Measurements from ENCODE around the gene ANO10. TPM values are rescaled to one million over a fixed set of nuclear protein-coding genes. Genes with fewer than 3 reads are reported as not detected.
"Not testable (repeated sequence)": the region's sequence is repeated elsewhere in the genome, so short reads cannot be mapped to it uniquely, and the experiment has no call there.

Gene ANO10
- total RNA-seq, 1 donor = 7.1 TPM

DNA sequence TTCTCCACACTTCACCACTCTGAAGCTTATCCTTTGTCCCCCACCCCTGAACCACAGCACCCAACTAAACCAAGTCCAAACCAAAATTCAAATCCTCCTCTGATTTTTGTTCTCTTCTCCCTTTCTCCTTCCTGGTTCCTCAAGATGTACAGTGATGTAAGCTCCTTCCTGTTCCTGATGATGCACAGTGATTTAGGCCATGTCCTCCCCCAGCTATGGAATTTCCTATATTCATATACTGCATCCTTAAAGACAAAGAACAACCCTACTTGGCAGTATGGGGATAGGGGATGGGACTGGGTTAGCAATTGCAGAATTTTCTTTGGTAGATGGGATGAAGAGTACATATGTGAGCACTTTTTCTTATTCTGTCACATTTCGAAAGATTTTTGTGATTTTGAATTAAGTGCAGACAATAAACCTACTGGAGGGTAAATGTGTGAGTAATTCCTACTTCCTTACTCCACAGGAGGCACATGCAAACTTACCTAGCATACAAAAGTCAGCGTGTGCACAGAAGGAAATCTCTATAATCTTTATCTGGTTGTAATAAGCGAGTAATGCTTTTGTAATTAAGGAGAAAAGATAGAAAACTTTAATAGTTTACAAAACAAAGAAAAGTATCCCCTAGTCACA, 125.0 kb downstream of the ANO10 start:
- Histone ChIP-seq H3K9me3 (ENCODE audit: low read depth, low read length) (no peaks in the 10 kb centered on the region), H3K27me3 (ENCODE audit: insufficient read depth, low read length) (no peaks in the 10 kb centered on the region), H3K4me1 (ENCODE audit: insufficient read depth, low read length) (peaks cover 15% of the 10 kb centered on the region), H3K4me3 (ENCODE audit: low read length) (no peak overlapping the region)

- not testable (repeated sequence) for H3K9me3 ChIP-seq (ENCODE audit: low read depth, low read length); H3K4me1 ChIP-seq (ENCODE audit: insufficient read depth, low read length); H3K27me3 ChIP-seq (ENCODE audit: insufficient read depth, low read length); H3K4me3 ChIP-seq (ENCODE audit: low read length)
These were observed 128.9 kb downstream of the ANO10 start for GRCh38 chr3:43492932-43493331.

- not testable (repeated sequence) for H3K4me1 ChIP-seq (ENCODE audit: insufficient read depth, low read length); H3K4me3 ChIP-seq (ENCODE audit: low read length); H3K9me3 ChIP-seq (ENCODE audit: low read depth, low read length); H3K27me3 ChIP-seq (ENCODE audit: insufficient read depth, low read length)
These were observed 130.0 kb downstream of the ANO10 start for GRCh38 chr3:43491807-43492206.

GRCh38 chr3:43490640-43491185, 131.1 kb downstream of the ANO10 start:
- Histone ChIP-seq H3K4me3 (ENCODE audit: low read length) (no peak overlapping the region), H3K4me1 (ENCODE audit: insufficient read depth, low read length) (no peaks in the 10 kb centered on the region), H3K9me3 (ENCODE audit: low read depth, low read length) (no peaks in the 10 kb centered on the region), H3K27me3 (ENCODE audit: insufficient read depth, low read length) (no peaks in the 10 kb centered on the region)

- Histone ChIP-seq H3K4me1 (ENCODE audit: insufficient read depth, low read length) (no peaks in the 10 kb centered on the region), H3K9me3 (ENCODE audit: low read depth, low read length) (no peaks in the 10 kb centered on the region), H3K4me3 (ENCODE audit: low read length) (no peak overlapping the region), H3K27me3 (ENCODE audit: insufficient read depth, low read length) (no peaks in the 10 kb centered on the region)
These were observed 131.9 kb downstream of the ANO10 start for GRCh38 chr3:43489930-43490329.

DNA sequence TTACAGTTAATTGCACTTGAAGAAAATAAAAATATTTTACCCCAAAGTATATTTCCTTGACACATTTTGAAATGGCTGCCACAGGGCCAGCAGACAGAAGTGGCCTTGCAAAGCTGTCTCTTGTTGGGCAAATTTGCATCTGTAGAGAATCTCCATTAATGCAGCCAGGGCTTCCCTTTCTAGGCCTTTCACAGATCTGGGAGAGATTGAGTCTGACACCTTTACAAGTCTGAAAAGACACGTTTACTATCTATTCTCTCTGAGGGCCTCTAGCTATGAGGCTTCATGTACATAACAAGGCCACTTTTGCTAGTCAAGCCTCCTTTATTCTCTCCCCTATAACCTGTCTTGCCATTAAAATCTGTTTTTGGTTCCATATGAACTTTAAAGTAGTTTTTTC, 135.9 kb downstream of the ANO10 start:
- no peaks in the 10 kb centered on the region for H3K27me3 ChIP-seq (ENCODE audit: insufficient read depth, low read length)
- H3K4me1 ChIP-seq (ENCODE audit: insufficient read depth, low read length) = peaks cover 7% of the 10 kb centered on the region
- no peak overlapping the region for H3K4me3 ChIP-seq (ENCODE audit: low read length)
- H3K9me3 ChIP-seq (ENCODE audit: low read depth, low read length) = no peaks in the 10 kb centered on the region

- peaks cover 7% of the 10 kb centered on the region for H3K4me1 ChIP-seq (ENCODE audit: insufficient read depth, low read length)
- H3K9me3 ChIP-seq (ENCODE audit: low read depth, low read length) = no peaks in the 10 kb centered on the region
- no peaks in the 10 kb centered on the region for H3K27me3 ChIP-seq (ENCODE audit: insufficient read depth, low read length)
- H3K4me3 ChIP-seq (ENCODE audit: low read length) = no peak overlapping the region
These were observed 136.8 kb downstream of the ANO10 start for GRCh38 chr3:43484926-43485488.

GRCh38 chr3:43481375-43481774, 140.4 kb downstream of the ANO10 start:
- H3K27me3 ChIP-seq (ENCODE audit: insufficient read depth, low read length) = no peaks in the 10 kb centered on the region
- no peaks in the 10 kb centered on the region for H3K9me3 ChIP-seq (ENCODE audit: low read depth, low read length)
- no peak overlapping the region for H3K4me3 ChIP-seq (ENCODE audit: low read length)
- H3K4me1 ChIP-seq (ENCODE audit: insufficient read depth, low read length) = peaks cover 13% of the 10 kb centered on the region

DNA sequence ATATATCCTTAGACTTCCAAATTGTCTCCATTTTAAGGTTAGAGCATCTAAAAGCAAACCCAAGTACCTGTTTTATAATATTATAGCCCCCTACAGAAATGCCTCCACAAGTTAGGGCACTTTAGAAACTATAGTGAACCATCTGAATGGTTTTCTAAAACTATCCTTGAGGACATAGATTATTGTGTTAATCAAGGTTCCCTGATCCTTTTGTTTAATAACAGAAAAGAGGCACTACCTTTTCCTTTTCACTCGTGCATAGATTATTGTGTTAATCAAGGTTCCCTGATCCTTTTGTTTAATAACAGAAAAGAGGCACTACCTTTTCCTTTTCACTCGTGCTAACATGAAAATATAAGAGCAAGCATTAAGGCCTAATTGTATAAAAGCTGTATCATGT, 143.0 kb downstream of the ANO10 start:
- H3K4me1 ChIP-seq (ENCODE audit: insufficient read depth, low read length) = peaks cover 13% of the 10 kb centered on the region
- not testable (repeated sequence) for H3K9me3 ChIP-seq (ENCODE audit: low read depth, low read length); H3K4me3 ChIP-seq (ENCODE audit: low read length); H3K27me3 ChIP-seq (ENCODE audit: insufficient read depth, low read length)

- Histone ChIP-seq H3K27me3 (ENCODE audit: insufficient read depth, low read length) (no peaks in the 10 kb centered on the region), H3K9me3 (ENCODE audit: low read depth, low read length) (no peaks in the 10 kb centered on the region), H3K4me3 (ENCODE audit: low read length) (no peak overlapping the region), H3K4me1 (ENCODE audit: insufficient read depth, low read length) (peaks cover 13% of the 10 kb centered on the region)
These were observed 143.6 kb downstream of the ANO10 start for GRCh38 chr3:43478118-43478785.

DNA sequence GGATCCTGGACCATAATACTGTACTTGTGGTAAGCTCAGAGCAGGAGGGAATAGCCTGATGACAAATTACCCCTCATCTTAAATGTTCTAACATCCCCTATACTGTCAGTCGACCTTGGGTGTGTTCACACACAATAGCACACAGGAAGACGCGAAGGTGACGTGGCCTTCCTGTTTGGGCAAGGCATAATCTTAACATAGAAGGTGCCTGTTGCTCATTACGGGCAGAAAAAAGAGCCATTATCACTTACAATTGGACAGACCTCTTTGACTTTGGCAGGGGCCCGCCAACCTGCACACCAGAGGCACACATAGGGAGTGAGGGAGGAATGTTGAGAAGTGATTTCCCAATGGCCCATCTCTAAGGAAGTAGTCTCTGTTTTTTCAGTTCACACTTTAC, 144.2 kb downstream of the ANO10 start:
- no peak overlapping the region for H3K4me3 ChIP-seq (ENCODE audit: low read length)
- no peaks in the 10 kb centered on the region for H3K9me3 ChIP-seq (ENCODE audit: low read depth, low read length)
- peaks cover 11% of the 10 kb centered on the region for H3K4me1 ChIP-seq (ENCODE audit: insufficient read depth, low read length)

GRCh38 chr3:43473737-43474136, 148.1 kb downstream of the ANO10 start:
- H3K9me3 ChIP-seq (ENCODE audit: low read depth, low read length) = no peaks in the 10 kb centered on the region
- H3K4me1 ChIP-seq (ENCODE audit: insufficient read depth, low read length) = peaks cover 7% of the 10 kb centered on the region
- no peak overlapping the region for H3K4me3 ChIP-seq (ENCODE audit: low read length)
- no peaks in the 10 kb centered on the region for H3K27me3 ChIP-seq (ENCODE audit: insufficient read depth, low read length)

More for the DNA sequence above, 144.2 kb downstream of the ANO10 start:
- no peaks in the 10 kb centered on the region for H3K27me3 ChIP-seq (ENCODE audit: insufficient read depth, low read length)

DNA sequence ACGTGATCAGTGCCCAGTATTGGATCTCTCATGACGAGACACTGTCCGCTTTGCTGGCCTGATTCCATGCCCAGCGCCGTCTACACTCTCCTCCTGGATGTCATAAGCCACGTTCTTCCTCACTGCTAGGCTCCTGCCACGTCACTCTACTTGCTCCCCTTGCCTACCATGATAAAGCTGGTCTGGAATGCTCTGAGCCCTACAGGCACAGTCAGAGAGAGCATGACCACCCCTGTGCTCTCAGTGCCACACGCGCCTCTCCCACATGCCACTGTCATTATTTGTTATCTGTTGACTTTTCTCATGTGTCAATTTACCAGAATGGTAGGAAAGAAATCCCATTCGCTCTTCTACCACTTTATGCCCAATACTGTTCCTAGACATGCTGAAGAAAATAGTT, 148.6 kb downstream of the ANO10 start:
- Histone ChIP-seq H3K4me3 (ENCODE audit: low read length) (no peak overlapping the region), H3K4me1 (ENCODE audit: insufficient read depth, low read length) (peaks cover 7% of the 10 kb centered on the region)

GRCh38 chr3:43468133-43468532, 153.7 kb downstream of the ANO10 start:
- no peaks in the 10 kb centered on the region for H3K27me3 ChIP-seq (ENCODE audit: insufficient read depth, low read length)
- H3K9me3 ChIP-seq (ENCODE audit: low read depth, low read length) = no peaks in the 10 kb centered on the region
- H3K4me1 ChIP-seq (ENCODE audit: insufficient read depth, low read length) = no peaks in the 10 kb centered on the region
- no peak overlapping the region for H3K4me3 ChIP-seq (ENCODE audit: low read length)

More for the DNA sequence above, 148.6 kb downstream of the ANO10 start:
- H3K9me3 ChIP-seq (ENCODE audit: low read depth, low read length) = no peaks in the 10 kb centered on the region
- no peaks in the 10 kb centered on the region for H3K27me3 ChIP-seq (ENCODE audit: insufficient read depth, low read length)

GRCh38 chr3:43465109-43465508, 156.7 kb downstream of the ANO10 start:
- Histone ChIP-seq H3K4me1 (ENCODE audit: insufficient read depth, low read length) (no peaks in the 10 kb centered on the region), H3K27me3 (ENCODE audit: insufficient read depth, low read length) (no peaks in the 10 kb centered on the region), H3K9me3 (ENCODE audit: low read depth, low read length) (no peaks in the 10 kb centered on the region), H3K4me3 (ENCODE audit: low read length) (no peak overlapping the region)

Data from mononuclear cell (primary cell).